ENCODE data around the gene SYNGR4. TPM values are rescaled to one million over a fixed set of nuclear protein-coding genes. Genes with fewer than 3 reads are reported as not detected.

The SYNGR4 gene
- polyA plus RNA-seq, 10 donors: 0.33 to 0.34 TPM; not detected in 8

GRCh38 chr19:48396016-48396823 is 32.1 kb downstream of the SYNGR4 start:
- DNase-seq: no peak

GRCh38 chr19:48396824-48397176 is 32.6 kb downstream of the SYNGR4 start:
- DNase-seq: no peak

DNA sequence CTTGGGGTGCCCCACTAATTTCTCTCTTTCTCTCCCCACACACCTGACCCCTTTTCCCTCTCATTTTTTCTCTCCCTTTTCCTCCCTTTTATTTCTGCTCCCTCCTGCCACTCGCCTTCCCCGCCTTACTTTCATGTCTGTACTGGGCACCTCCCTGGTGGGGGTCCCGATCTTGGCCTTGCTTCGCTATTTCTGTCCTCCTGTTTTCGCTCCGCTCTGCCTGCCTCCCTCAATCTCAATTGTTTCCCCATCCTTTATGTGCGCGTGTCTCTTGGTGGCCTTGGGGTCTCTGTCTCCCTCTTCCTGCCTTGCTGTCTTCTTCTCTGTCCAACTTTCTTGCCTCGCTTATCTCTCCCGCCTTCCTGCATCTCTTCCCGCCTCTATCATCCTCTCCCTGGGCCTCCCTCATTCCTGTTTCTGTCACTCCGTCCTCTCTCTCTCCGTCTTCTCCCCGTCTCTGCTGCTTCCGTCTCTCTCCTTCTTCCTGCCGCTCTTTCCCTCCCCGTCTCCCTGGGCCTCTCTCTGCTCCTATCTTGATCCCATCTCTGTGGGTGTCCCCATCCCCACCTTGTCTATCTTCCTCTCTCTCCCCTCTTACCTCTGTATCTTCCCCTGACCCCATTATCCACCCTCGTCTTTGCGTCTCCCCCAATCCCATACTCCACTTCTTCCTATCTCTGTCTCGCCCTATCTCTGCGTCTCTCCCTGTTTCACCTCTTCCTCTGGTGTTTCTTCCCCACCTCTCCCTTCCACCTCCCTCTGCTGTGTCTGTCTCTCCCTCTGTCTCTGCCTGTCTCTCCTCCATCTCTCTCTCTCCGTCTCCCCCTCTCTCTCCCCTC is 33.3 kb downstream of the SYNGR4 start:
- DNase-seq: peak in 1 of 3 donors; percentile 47

DNA sequence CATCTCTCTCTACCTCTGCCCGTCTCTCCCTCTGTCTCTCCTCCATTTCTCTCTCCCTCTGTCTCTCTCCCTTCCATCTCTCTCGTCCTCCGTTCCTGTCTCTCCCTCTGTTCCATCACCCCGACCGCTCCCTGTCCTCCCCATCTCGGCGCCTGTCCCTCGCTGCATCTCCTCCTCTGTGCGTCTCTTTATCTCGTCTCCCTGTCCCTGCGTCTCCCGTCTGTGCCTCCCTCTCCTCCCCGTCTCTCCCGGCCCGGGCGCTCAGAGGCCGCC is 33.9 kb downstream of the SYNGR4 start:
- peak in 1 of 3 donors; percentile 64 for DNase-seq

DNA sequence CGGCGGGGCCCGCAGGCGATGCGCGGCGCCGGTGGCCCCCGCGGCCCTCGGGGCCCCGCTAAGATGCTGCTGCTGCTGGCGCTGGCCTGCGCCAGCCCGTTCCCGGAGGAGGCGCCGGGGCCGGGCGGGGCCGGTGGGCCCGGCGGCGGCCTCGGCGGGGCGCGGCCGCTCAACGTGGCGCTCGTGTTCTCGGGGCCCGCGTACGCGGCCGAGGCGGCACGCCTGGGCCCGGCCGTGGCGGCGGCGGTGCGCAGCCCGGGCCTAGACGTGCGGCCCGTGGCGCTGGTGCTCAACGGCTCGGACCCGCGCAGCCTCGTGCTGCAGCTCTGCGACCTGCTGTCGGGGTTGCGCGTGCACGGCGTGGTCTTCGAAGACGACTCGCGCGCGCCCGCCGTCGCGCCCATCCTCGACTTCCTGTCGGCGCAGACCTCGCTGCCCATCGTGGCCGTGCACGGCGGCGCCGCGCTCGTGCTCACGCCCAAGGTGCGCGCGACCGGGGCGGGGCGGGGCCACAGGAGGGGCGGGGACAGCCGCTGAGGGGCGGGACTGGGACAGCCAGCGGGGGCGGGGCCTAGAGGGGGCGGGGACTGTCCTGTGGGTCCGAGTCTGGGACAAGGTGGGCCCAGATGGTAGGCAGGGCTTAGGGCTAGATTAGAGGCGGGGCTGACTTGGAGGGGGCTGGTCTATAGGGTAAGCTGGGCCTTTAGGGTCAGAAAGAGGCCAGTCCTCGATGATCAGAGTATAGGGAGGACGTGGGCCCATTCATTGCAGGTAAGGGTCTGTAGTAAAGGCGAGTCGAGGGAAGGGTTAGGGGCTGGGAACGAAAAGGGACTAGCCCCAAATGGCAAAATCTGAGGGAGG is 34.4 kb downstream of the SYNGR4 start:
- peak; percentile 75 to 90 (median 84) for DNase-seq

DNA sequence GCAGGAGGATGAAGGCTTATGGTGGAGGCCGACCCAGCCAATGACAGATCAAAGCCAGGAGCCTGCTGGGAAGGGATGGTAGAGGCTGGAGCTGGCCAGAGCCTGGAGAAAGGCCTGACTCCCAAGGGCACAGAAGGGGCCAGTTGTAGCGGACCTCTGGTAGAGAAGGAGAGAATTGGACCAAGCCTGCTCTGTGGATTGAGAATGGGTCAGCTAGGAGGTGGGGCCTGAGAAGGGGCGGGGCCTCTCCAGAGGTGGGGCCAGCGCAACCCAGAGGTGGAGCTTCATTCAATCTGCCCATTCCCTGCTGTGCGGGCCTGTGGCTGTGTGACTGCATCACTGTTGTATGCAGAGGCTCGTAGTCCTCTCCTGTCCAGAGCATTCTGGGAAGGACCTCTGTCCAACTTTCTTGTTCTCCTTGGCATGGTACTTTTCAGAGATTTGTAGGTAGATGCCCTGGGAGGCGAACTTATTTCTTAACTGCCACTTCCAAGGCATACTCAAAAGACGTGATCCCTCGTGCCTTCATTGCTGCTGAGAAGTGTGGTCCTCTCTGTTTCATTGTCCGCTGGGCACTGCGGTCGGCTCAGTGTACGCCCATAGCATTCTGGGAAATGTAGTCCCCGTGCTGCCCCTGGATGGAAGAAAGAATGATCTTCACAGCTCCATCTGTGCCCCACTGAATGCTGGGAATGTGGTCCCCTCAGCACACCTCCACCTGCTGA is 36.0 kb downstream of the SYNGR4 start:
- peak in 2 of 3 donors; percentile 38 to 74 for DNase-seq

- DNase-seq: no peak
These were observed 37.1 kb downstream of the SYNGR4 start for GRCh38 chr19:48401287-48401686.

- DNase-seq: peak in 2 of 3 donors; percentile 50 to 73
These were observed 39.4 kb downstream of the SYNGR4 start for GRCh38 chr19:48403606-48404005.

DNA sequence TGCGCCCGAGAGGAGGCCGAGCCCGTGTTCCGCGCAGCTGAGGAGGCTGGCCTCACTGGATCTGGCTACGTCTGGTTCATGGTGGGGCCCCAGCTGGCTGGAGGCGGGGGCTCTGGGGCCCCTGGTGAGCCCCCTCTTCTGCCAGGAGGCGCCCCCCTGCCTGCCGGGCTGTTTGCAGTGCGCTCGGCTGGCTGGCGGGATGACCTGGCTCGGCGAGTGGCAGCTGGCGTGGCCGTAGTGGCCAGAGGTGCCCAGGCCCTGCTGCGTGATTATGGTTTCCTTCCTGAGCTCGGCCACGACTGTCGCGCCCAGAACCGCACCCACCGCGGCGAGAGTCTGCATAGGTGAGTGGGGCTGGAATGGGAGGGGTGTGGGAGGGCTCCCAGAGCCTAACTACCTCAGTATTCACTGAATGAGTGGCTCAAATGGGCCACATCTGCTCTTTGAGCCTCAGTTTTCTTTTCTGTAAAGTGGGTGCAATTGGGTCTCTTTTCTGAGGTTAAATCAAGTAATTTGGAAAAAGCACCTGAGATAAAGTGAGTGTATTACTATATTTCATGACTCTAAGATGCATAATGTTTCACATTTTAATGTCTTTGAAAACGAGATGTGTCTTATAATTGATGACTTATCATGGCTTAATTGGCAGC is 41.0 kb downstream of the SYNGR4 start:
- DNase-seq: no peak

DNA sequence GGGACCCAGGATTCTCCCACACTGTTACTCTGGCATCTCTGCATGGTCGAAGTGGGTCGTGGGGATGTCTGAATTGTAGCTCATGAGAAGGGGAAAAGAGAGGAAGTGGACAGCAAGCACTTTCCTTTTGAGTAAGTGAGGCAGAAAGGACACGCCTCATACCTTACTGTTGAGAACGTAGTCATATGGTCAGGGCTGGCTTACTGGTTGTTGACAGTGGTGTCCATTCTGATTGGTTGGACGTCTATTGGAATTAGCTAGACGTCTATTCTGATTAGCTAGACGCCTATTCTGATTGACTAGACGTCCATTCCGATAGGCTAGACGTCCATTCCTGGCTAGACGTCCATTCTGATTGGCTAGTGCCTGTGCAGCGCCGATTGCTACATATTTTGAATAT is 41.7 kb downstream of the SYNGR4 start:
- DNase-seq: no peak

DNA sequence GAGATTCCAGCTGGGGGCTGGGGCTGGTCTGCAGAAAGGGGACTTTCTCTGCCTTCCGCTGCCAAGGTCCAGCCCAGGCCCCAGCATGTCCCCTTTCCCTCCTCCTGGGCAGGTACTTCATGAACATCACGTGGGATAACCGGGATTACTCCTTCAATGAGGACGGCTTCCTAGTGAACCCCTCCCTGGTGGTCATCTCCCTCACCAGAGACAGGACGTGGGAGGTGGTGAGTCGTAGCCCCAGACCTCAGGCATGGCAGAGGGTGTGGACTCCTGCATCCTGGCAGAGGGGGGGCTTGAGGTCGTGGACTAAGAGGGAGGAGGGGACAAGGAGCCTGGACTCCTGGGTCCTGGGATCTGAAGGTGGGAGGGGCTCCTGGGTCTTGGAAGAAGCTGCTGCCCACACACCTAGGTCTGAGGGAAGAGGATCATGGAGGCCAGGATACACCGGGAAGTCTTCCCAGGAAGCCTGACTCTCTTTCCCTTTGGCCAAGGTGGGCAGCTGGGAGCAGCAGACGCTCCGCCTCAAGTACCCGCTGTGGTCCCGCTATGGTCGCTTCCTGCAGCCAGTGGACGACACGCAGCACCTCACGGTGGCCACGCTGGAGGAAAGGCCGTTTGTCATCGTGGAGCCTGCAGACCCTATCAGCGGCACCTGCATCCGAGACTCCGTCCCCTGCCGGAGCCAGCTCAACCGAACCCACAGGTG is 49.9 kb downstream of the SYNGR4 start:
- no peak for DNase-seq

DNA sequence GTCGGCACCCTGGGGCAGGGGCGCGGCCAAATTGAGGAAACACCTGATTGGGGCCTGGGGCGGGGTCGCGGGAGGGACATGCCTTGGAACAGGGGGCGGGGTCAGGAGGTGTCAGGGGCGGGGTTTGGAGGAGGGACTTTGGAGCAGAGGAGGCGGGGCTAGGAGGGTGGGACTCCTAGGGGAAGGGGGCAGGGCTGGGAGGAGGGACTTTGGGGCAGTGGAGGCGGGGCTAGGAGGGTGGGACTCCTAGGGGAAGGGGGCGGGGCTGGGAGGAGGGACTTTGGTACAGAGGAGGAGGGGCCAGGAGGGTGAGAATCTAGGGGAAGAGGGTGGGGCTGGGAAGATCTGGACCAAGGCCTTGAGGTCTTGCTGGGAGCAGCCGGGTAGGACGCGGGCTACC is 51.2 kb downstream of the SYNGR4 start:
- peak in 2 of 3 donors; percentile 44 to 46 for DNase-seq

GRCh38 chr19:48415806-48416221 is 51.6 kb downstream of the SYNGR4 start:
- DNase-seq: no peak

GRCh38 chr19:48417421-48417820 is 53.3 kb downstream of the SYNGR4 start:
- DNase-seq: no peak

- DNase-seq: no peak
These were observed 54.3 kb downstream of the SYNGR4 start for GRCh38 chr19:48418317-48419064.

- DNase-seq: peak in 1 of 3 donors; percentile 71
These were observed 55.2 kb downstream of the SYNGR4 start for GRCh38 chr19:48419158-48419920.

DNA sequence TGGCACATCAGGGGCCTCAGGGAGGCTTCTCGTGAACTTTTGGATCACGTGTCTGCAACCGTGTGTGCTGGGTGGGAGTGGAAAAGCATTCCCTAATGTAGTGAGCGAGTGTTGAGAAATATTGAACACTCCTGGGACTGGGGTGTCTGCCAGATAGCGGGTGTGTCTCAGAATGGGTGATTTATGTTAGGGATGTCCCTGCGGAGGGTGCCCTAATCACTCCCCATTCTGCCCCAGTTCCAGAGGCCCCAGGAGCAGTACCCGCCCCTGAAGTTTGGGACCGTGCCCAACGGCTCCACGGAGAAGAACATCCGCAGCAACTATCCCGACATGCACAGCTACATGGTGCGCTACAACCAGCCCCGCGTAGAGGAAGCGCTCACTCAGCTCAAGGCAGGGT is 57.4 kb downstream of the SYNGR4 start:
- no peak for DNase-seq

GRCh38 chr19:48424694-48425219 is 60.6 kb downstream of the SYNGR4 start:
- peak; percentile 33 to 53 (median 53) for DNase-seq
